ENCODE results near the gene SLC10A2. TPM values are rescaled to one million over a fixed set of nuclear protein-coding genes. Genes with fewer than 3 reads are reported as not detected.

Gene SLC10A2
- total RNA-seq, 1 experiment from 2014 or later = not detected

GRCh38 chr13:103000157-103000556 is 66.1 kb downstream of the SLC10A2 start:
- no peak overlapping the region for H3K4me3 ChIP-seq (ENCODE audit: low read length)
- no peaks in the 10 kb centered on the region for H3K9me3 ChIP-seq (ENCODE audit: low read length)
- no peak overlapping the region for H2AFZ ChIP-seq (ENCODE audit: low read length)
- H3K27ac ChIP-seq (ENCODE audit: low read length) = no peak overlapping the region
- no peak overlapping the region for H3K4me2 ChIP-seq (ENCODE audit: low read depth, low read length, poor library complexity, severe bottlenecking)
- H3K9ac ChIP-seq (ENCODE audit: low read length) = no peak overlapping the region
- H3K36me3 ChIP-seq (ENCODE audit: insufficient read depth, low read length) = no peaks in the 10 kb centered on the region
- no peaks in the 10 kb centered on the region for H3K27me3 ChIP-seq (ENCODE audit: low read length)
- H3K79me2 ChIP-seq (ENCODE audit: low read length) = no peaks in the 10 kb centered on the region
- DNase-seq = no peak
- H4K20me1 ChIP-seq (ENCODE audit: insufficient read depth, low read depth, low read length) = no peaks in the 10 kb centered on the region
- H3K4me1 ChIP-seq (ENCODE audit: low read length) = no peaks in the 10 kb centered on the region; the same call in 1 of the 2 replicates
- H3K9me2 ChIP-seq (replicated peaks; ENCODE audit: insufficient read depth, low read length) = no peaks in the 10 kb centered on the region

GRCh38 chr13:102999499-102999898 is 66.7 kb downstream of the SLC10A2 start:
- Histone ChIP-seq H3K79me2 (ENCODE audit: low read length) (no peaks in the 10 kb centered on the region), H3K9me2 (replicated peaks; ENCODE audit: insufficient read depth, low read length) (no peaks in the 10 kb centered on the region), H3K4me3 (ENCODE audit: low read length) (no peak overlapping the region), H3K9ac (ENCODE audit: low read length) (no peak overlapping the region), H2AFZ (ENCODE audit: low read length) (no peak overlapping the region), H3K4me1 (ENCODE audit: low read length) (no peaks in the 10 kb centered on the region; the same call in 1 of the 2 replicates), H3K9me3 (ENCODE audit: low read length) (no peaks in the 10 kb centered on the region), H3K36me3 (ENCODE audit: insufficient read depth, low read length) (no peaks in the 10 kb centered on the region), H3K27me3 (ENCODE audit: low read length) (no peaks in the 10 kb centered on the region), H3K27ac (ENCODE audit: low read length) (no peak overlapping the region), H4K20me1 (ENCODE audit: insufficient read depth, low read depth, low read length) (no peaks in the 10 kb centered on the region), H3K4me2 (ENCODE audit: low read depth, low read length, poor library complexity, severe bottlenecking) (no peak overlapping the region)
- DNase-seq = no peak

Other genes starting within 250 kb of the SLC10A2 start
- 43.3 and 45.3 TPM in 2 replicates for gene ERCC5, start 220.4 kb downstream of the SLC10A2 start, total RNA-seq (2014; rRNA removed; shearing (Covaris generic); ENCODE audit: low replicate concordance)

All from Karpas-422 (cell line).